Liver (tissue), 9 donors: ENCODE measurements around the gene MVB12B. TPM values are rescaled to one million over a fixed set of nuclear protein-coding genes. Genes with fewer than 3 reads are reported as not detected.

ENCODE experiments used
- DNase-seq: peaks from one replicate; pipeline ENCODE4 v3.0.0-alpha.2; 2017; ENCODE audit warnings: low spot score
- H3K27ac ChIP-seq, 2 donors: one replicate each; pipeline ENCODE4 v1.7.0; 2013; ENCODE audit warnings: inconsistent platforms in 2 of 2, low read length in 2 of 2, control low read depth in 1 of 2, low read depth in 1 of 2, mild to moderate bottlenecking in 1 of 2
- H3K27me3 ChIP-seq, 4 donors: one replicate each; pipeline versions ENCODE4 v1.6.1 to v1.7.0; 2013; ENCODE audit warnings: low read length in 3 of 4, inconsistent platforms in 1 of 4, mild to moderate bottlenecking in 1 of 4, moderate library complexity in 1 of 4; ENCODE audit not compliant: control insufficient read depth in 4 of 4, insufficient read depth in 4 of 4
- H3K36me3 ChIP-seq, 4 donors: one replicate each; pipeline versions ENCODE4 v1.6.1 to v1.7.0; 2013; ENCODE audit warnings: low read length in 3 of 4, mild to moderate bottlenecking in 3 of 4, low read depth in 1 of 4, moderate library complexity in 1 of 4; ENCODE audit not compliant: control insufficient read depth in 4 of 4, insufficient read depth in 3 of 4
- H3K4me1 ChIP-seq, 4 donors: one replicate each; pipeline versions ENCODE4 v1.6.1 to v1.7.0; 2013; ENCODE audit warnings: low read length in 3 of 4, mild to moderate bottlenecking in 3 of 4, moderate library complexity in 1 of 4; ENCODE audit not compliant: control insufficient read depth in 4 of 4, insufficient read depth in 4 of 4
- H3K4me3 ChIP-seq, 3 donors: one replicate each; pipeline versions ENCODE4 v1.6.1 to v1.7.0; 2013; ENCODE audit warnings: low read length in 3 of 3, control low read depth in 1 of 3, low read depth in 1 of 3, mild to moderate bottlenecking in 1 of 3
- H3K9ac ChIP-seq, 2 donors: one replicate each; pipeline ENCODE4 v1.7.0; 2013; ENCODE audit warnings: low read length in 2 of 2, mild to moderate bottlenecking in 2 of 2, moderate library complexity in 2 of 2, control low read depth in 1 of 2, low read depth in 1 of 2
- H3K9me3 ChIP-seq, 4 donors: one replicate each; pipeline versions ENCODE4 v1.6.1 to v1.7.0; 2013; ENCODE audit warnings: low read length in 3 of 4; ENCODE audit not compliant: control insufficient read depth in 4 of 4
- ATF3 ChIP-seq: IDR thresholded peaks from 2 replicates; pipeline ENCODE4 v1.6.1; 2016; ENCODE audit warnings: antibody characterized with exemption
- CTCF ChIP-seq: fragments of 150-350 bp; IDR thresholded peaks from 2 replicates; pipeline ENCODE4 v1.5.1; 2017; ENCODE audit warnings: improper control_type of control experiment, low read depth, low read length; ENCODE audit not compliant: missing input control
- EGR1 ChIP-seq, 2 donors: IDR thresholded peaks; 2 replicates each; pipeline ENCODE4 v1.6.1; 2016 to 2018; ENCODE audit warnings: antibody characterized with exemption in 2 of 2, low read depth in 2 of 2
- FOXA2 ChIP-seq: IDR thresholded peaks from 2 replicates; pipeline ENCODE4 v1.6.1; 2016; ENCODE audit warnings: antibody characterized with exemption
- GABPA ChIP-seq, 2 donors: IDR thresholded peaks in 1 of 2; conservative IDR thresholded peaks in 1 of 2; 2 replicates each; pipeline ENCODE4 v1.6.1; 2016; ENCODE audit warnings: antibody characterized with exemption in 2 of 2, mild to moderate bottlenecking in 1 of 2, moderate library complexity in 1 of 2
- HNF4A ChIP-seq, 2 donors: conservative IDR thresholded peaks; 2 replicates each; pipeline ENCODE4 v1.6.1; 2016; ENCODE audit warnings: antibody characterized with exemption in 2 of 2, mild to moderate bottlenecking in 2 of 2
- MAX ChIP-seq: IDR thresholded peaks from 2 replicates; pipeline ENCODE4 v1.6.1; 2016; ENCODE audit warnings: antibody characterized with exemption
- NR2F2 ChIP-seq: IDR thresholded peaks from 2 replicates; pipeline ENCODE4 v1.6.1; 2016; ENCODE audit warnings: antibody characterized with exemption
- RAD21 ChIP-seq, 2 donors: IDR thresholded peaks; 2 replicates each; pipeline ENCODE4 v1.6.1; 2016; ENCODE audit warnings: antibody characterized with exemption in 2 of 2, mild to moderate bottlenecking in 2 of 2
- REST ChIP-seq: IDR thresholded peaks from 2 replicates; pipeline ENCODE4 v1.6.1; 2016; ENCODE audit warnings: antibody characterized with exemption, mild to moderate bottlenecking
- SP1 ChIP-seq: IDR thresholded peaks from 2 replicates; pipeline ENCODE4 v1.6.1; 2018; ENCODE audit warnings: antibody characterized with exemption, mild to moderate bottlenecking
- TAF1 ChIP-seq: conservative IDR thresholded peaks from 2 replicates; pipeline ENCODE4 v1.6.1; 2016; ENCODE audit warnings: antibody characterized with exemption, mild to moderate bottlenecking
- YY1 ChIP-seq: IDR thresholded peaks from 2 replicates; pipeline ENCODE4 v1.6.1; 2016; ENCODE audit warnings: antibody characterized with exemption, mild to moderate bottlenecking
- ZBTB33 ChIP-seq: IDR thresholded peaks from 2 replicates; pipeline ENCODE4 v1.6.1; 2016; ENCODE audit warnings: antibody characterized with exemption
- WGBS: extraction: QIAGEN DNeasy Blood & Tissue Kit; methylation state at CpG from one replicate; pipeline ENCODE4 v1.1.7; 2013; 5-methylcytosine and 5-hydroxymethylcytosine counted together
- polyA plus RNA-seq, 2 donors: library from polyadenylated mRNA; stranded (reverse) in 1 of 2; unstranded in 1 of 2; fragments of 200-250 nt in 1 of 2; fragments of >200 nt in 1 of 2; fragmentation: Nextera tagmentation in 1 of 2; extraction: Ambion mirVana in 1 of 2; gene quantifications; one replicate each; pipeline versions ENCODE4 v1.2.1 to v1.2.3, GENCODE V29; 2013 to 2015
- total RNA-seq, 2 donors: library from RNA; depleted of rRNA; stranded (reverse); fragments of >200 nt; gene quantifications; one replicate each; pipeline ENCODE4 v1.2.3, GENCODE V29; 2014
- donor health status: healthy.
- donor health status: healthy.
- donor health status: healthy.
- donor health status: healthy.
- donor health status: healthy.

The MVB12B gene
- total and polyA plus RNA-seq, 4 donors, result 5.3 to 12.4 (median 8.4) TPM

GRCh38 chr9:126436545-126437267, 110.1 kb downstream of the MVB12B start:
- Histone ChIP-seq H3K27me3 (no peaks in the 10 kb centered on the region), H3K36me3 (peaks cover 4 to 9% (median 5%) of the 10 kb centered on the region in 4 donors), H3K4me3 (no peak overlapping the region), H3K9ac (no peak overlapping the region), H3K27ac (no peak overlapping the region), H3K4me1 (no peaks in the 10 kb centered on the region), H3K9me3 (no peaks in the 10 kb centered on the region)
- DNase-seq, result peak; percentile 13
- TF ChIP-seq YY1 (no peak), GABPA (IDR thresholded peaks at IDR 0.05 in 1 of 2, conservative IDR thresholded peaks at IDR 0.05 in 1 of 2) (no peak), TAF1 (no peak), ATF3 (no peak), REST (no peak), NR2F2 (no peak)
- 93% methylated on average over 6 of the region's 6 CpGs for WGBS

- Histone ChIP-seq H3K27me3 (no peaks in the 10 kb centered on the region), H3K36me3 (peaks cover 4 to 8% (median 5%) of the 10 kb centered on the region in 4 donors), H3K9ac (no peak overlapping the region), H3K27ac (no peak overlapping the region), H3K4me1 (no peaks in the 10 kb centered on the region), H3K4me3 (no peak overlapping the region), H3K9me3 (no peaks in the 10 kb centered on the region)
- 97% methylated on average over 6 of the region's 6 CpGs for WGBS
- no peak for DNase-seq
- no peak for TF ChIP-seq ATF3
- no peak for TF ChIP-seq EGR1 (IDR thresholded peaks at IDR 0.05; ENCODE audit: low read depth in 2 of 2)
- TF ChIP-seq HNF4A (conservative IDR thresholded peaks at IDR 0.05), result no peak
- TF ChIP-seq RAD21 (IDR thresholded peaks at IDR 0.05), result no peak
These were observed 110.6 kb downstream of the MVB12B start for GRCh38 chr9:126437268-126437666.

GRCh38 chr9:126437701-126438100, 111.1 kb downstream of the MVB12B start:
- peaks cover 4 to 8% (median 5%) of the 10 kb centered on the region in 4 donors for H3K36me3 ChIP-seq
- no peak overlapping the region for H3K4me3 ChIP-seq
- no peak overlapping the region for H3K27ac ChIP-seq
- H3K27me3 ChIP-seq, result no peaks in the 10 kb centered on the region
- H3K9ac ChIP-seq, result no peak overlapping the region
- H3K9me3 ChIP-seq, result no peaks in the 10 kb centered on the region
- H3K4me1 ChIP-seq, result no peaks in the 10 kb centered on the region
- no peak for DNase-seq
- WGBS, result 96% methylated on average over 2 of the region's 2 CpGs
- TF ChIP-seq ZBTB33, result no peak
- no peak for TF ChIP-seq EGR1 (IDR thresholded peaks at IDR 0.05; ENCODE audit: low read depth in 2 of 2)
- no peak for TF ChIP-seq HNF4A (conservative IDR thresholded peaks at IDR 0.05)
- TF ChIP-seq SP1, result no peak
- no peak for TF ChIP-seq NR2F2
- TF ChIP-seq CTCF, result no peak
- no peak for TF ChIP-seq FOXA2
- no peak for TF ChIP-seq YY1
- TF ChIP-seq MAX, result no peak
- no peak for TF ChIP-seq REST
